ENCODE measurements around the gene BTF3.

DNA sequence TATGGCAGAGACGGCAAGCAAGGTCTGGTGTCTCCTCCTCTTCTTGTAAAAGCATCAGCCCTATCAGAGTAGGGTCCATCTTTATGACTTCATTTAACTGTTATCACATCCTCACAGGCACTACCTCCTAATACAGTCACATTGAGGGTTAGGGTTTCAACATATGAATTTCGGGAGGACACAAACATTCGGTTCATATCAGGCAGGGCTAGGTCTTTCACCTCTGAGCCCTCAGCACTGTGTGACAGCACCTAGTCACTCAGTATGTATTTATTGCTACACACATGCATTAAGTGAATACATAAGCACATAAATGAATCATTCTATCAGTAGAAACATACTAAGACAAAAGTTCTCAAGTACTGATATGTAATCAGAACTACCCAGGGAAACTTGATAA lies 9.4 kb upstream of the BTF3 start:
- no peak for TF ChIP-seq ZFP30 (CRISPR knock-in tag; IDR thresholded peaks at IDR 0.05)
- no peak for TF ChIP-seq BACH2 (CRISPR knock-in tag; IDR thresholded peaks at IDR 0.05; ENCODE audit: borderline replicate concordance)
- TF ChIP-seq ARNTL (CRISPR knock-in tag; IDR thresholded peaks at IDR 0.05; ENCODE audit: borderline replicate concordance, low read depth): no peak
- no peak for TF ChIP-seq CREB5 (CRISPR knock-in tag; IDR thresholded peaks at IDR 0.05; ENCODE audit: low read depth)
- TF ChIP-seq PPARA (CRISPR knock-in tag; IDR thresholded peaks at IDR 0.05; ENCODE audit: borderline replicate concordance): no peak
- TF ChIP-seq CSDC2 (CRISPR knock-in tag; IDR thresholded peaks at IDR 0.05): no peak
- no peak for TF ChIP-seq ZNF8 (CRISPR knock-in tag; IDR thresholded peaks at IDR 0.05)
- no peak for TF ChIP-seq ESRRG (CRISPR knock-in tag; IDR thresholded peaks at IDR 0.05)
- TF ChIP-seq POU6F1 (CRISPR knock-in tag; IDR thresholded peaks at IDR 0.05; ENCODE audit: borderline replicate concordance, low read depth): no peak
- TF ChIP-seq GLIS3 (CRISPR knock-in tag; IDR thresholded peaks at IDR 0.05): no peak
- TF ChIP-seq OSR1 (CRISPR knock-in tag; IDR thresholded peaks at IDR 0.05): no peak
- no peak for TF ChIP-seq ISL1 (CRISPR knock-in tag; IDR thresholded peaks at IDR 0.05)
- TF ChIP-seq ZNF70 (CRISPR knock-in tag; IDR thresholded peaks at IDR 0.05): no peak
